ENCODE data around the gene NEDD1. TPM values are rescaled to one million over a fixed set of nuclear protein-coding genes. Genes with fewer than 3 reads are reported as not detected.

The NEDD1 gene
- total and polyA plus RNA-seq, 4 donors, result 2.4 to 28.9 (median 3.9) TPM

GRCh38 chr12:96886998-96887677, 19.9 kb upstream of the NEDD1 start:
- WGBS, result 74% methylated on average over 4 of the region's 4 CpGs
- H3K9me3 ChIP-seq (ENCODE audit: control insufficient read depth in 4 of 4, low read length in 3 of 4), result peaks cover 0 to 2% (median under 1%) of the 10 kb centered on the region in 4 donors
- H3K27me3 ChIP-seq (ENCODE audit: control insufficient read depth in 4 of 4, insufficient read depth in 4 of 4, low read length in 3 of 4), result peaks cover 0 to 4% (median 0%) of the 10 kb centered on the region in 4 donors
- H3K9ac ChIP-seq (ENCODE audit: low read depth in 1 of 2, low read length in 2 of 2), result no peak overlapping the region
- TF ChIP-seq RAD21 (IDR thresholded peaks at IDR 0.05) (no peak), FOXA2 (IDR thresholded peaks at IDR 0.05) (no peak), YY1 (IDR thresholded peaks at IDR 0.05) (no peak), MAX (IDR thresholded peaks at IDR 0.05) (no peak), SP1 (IDR thresholded peaks at IDR 0.05) (no peak), HNF4G (IDR thresholded peaks at IDR 0.05) (no peak), RXRA (IDR thresholded peaks at IDR 0.05) (no peak), EGR1 (IDR thresholded peaks at IDR 0.05; ENCODE audit: low read depth in 2 of 2) (no peak), CTCF (IDR thresholded peaks at IDR 0.05; ENCODE audit: low read depth, low read length, missing input control) (no peak), JUND (IDR thresholded peaks at IDR 0.05) (no peak)
- no peaks in the 10 kb centered on the region for H3K4me1 ChIP-seq (ENCODE audit: control insufficient read depth in 4 of 4, insufficient read depth in 4 of 4, low read length in 3 of 4)
- H3K4me3 ChIP-seq (ENCODE audit: low read depth in 1 of 3, low read length in 3 of 3), result no peak overlapping the region
- no peak overlapping the region for H3K27ac ChIP-seq (ENCODE audit: low read depth in 1 of 2, low read length in 2 of 2)
- no peaks in the 10 kb centered on the region for H3K36me3 ChIP-seq (ENCODE audit: control insufficient read depth in 4 of 4, insufficient read depth in 3 of 4, low read depth in 1 of 4, low read length in 3 of 4)
- no peak for DNase-seq (ENCODE audit: low spot score)

GRCh38 chr12:96889273-96889933, 17.7 kb upstream of the NEDD1 start:
- no peak for DNase-seq (ENCODE audit: low spot score)
- no peak for TF ChIP-seq TAF1 (conservative IDR thresholded peaks at IDR 0.05)
- TF ChIP-seq CTCF (IDR thresholded peaks at IDR 0.05; ENCODE audit: low read depth, low read length, missing input control), result no peak
- TF ChIP-seq FOXA2 (IDR thresholded peaks at IDR 0.05), result no peak
- TF ChIP-seq HNF4G (IDR thresholded peaks at IDR 0.05), result no peak
- no peak for TF ChIP-seq RXRA (IDR thresholded peaks at IDR 0.05)
- no peak for TF ChIP-seq NR2F2 (IDR thresholded peaks at IDR 0.05)
- no peak for TF ChIP-seq FOXA1 (IDR thresholded peaks at IDR 0.05)
- TF ChIP-seq REST (IDR thresholded peaks at IDR 0.05), result no peak
- no peak for TF ChIP-seq JUND (IDR thresholded peaks at IDR 0.05)
- Histone ChIP-seq H3K4me3 (ENCODE audit: low read depth in 1 of 3, low read length in 3 of 3) (no peak overlapping the region), H3K36me3 (ENCODE audit: control insufficient read depth in 4 of 4, insufficient read depth in 3 of 4, low read depth in 1 of 4, low read length in 3 of 4) (no peaks in the 10 kb centered on the region), H3K27ac (ENCODE audit: low read depth in 1 of 2, low read length in 2 of 2) (no peak overlapping the region), H3K9me3 (ENCODE audit: control insufficient read depth in 4 of 4, low read length in 3 of 4) (no peaks in the 10 kb centered on the region), H3K27me3 (ENCODE audit: control insufficient read depth in 4 of 4, insufficient read depth in 4 of 4, low read length in 3 of 4) (peaks cover 0 to 4% (median 0%) of the 10 kb centered on the region in 4 donors), H3K4me1 (ENCODE audit: control insufficient read depth in 4 of 4, insufficient read depth in 4 of 4, low read length in 3 of 4) (no peaks in the 10 kb centered on the region), H3K9ac (ENCODE audit: low read depth in 1 of 2, low read length in 2 of 2) (no peak overlapping the region)
- 56% methylated on average over 5 of the region's 5 CpGs for WGBS
